Ascending aorta (tissue), 2 donors: ENCODE measurements around the gene GDAP1L1. TPM values are rescaled to one million over a fixed set of nuclear protein-coding genes. Genes with fewer than 3 reads are reported as not detected.

Experiments
- DNase-seq, 2 donors: peaks; one replicate each; pipeline ENCODE4 v3.0.0-alpha.2; 2019; ENCODE audit warnings: low spot score in 2 of 2
- H3K27ac ChIP-seq, 2 donors: fragments of 200-600 bp; sonication (generic); one replicate each; pipeline ENCODE4 v1.5.1; 2016 to 2017; ENCODE audit warnings: mild to moderate bottlenecking in 1 of 2
- H3K27me3 ChIP-seq: fragments of 200-600 bp; sonication (generic); one replicate; pipeline ENCODE4 v1.5.1; 2017
- H3K36me3 ChIP-seq, 2 donors: fragments of 200-600 bp; sonication (generic); one replicate each; pipeline ENCODE4 v1.5.1; 2016
- H3K4me1 ChIP-seq, 2 donors: fragments of 200-600 bp; sonication (generic); one replicate each; pipeline ENCODE4 v1.5.1; 2016 to 2017; ENCODE audit warnings: mild to moderate bottlenecking in 1 of 2
- H3K4me3 ChIP-seq, 2 donors: fragments of 200-600 bp; sonication (generic); one replicate each; pipeline ENCODE4 v1.5.1; 2016 to 2017; ENCODE audit warnings: mild to moderate bottlenecking in 1 of 2
- H3K9me3 ChIP-seq, 2 donors: fragments of 200-600 bp; sonication (generic); one replicate each; pipeline ENCODE4 v1.5.1; 2016
- intact Hi-C: fragments of 100-400 bp; cut with DNase I; formaldehyde crosslinking; loops from one replicate; pipeline ENCODE4 v1.15.1; 2023
- total RNA-seq: library from RNA; depleted of rRNA; stranded (reverse); fragments of >200 nt; gene quantifications from one replicate; pipeline ENCODE4 v1.1.0, GENCODE V29; 2016
- TF ChIP-seq, protein P1 (sequence below), 3 experiments: fragments of 200-600 bp in 2 of 3; fragments of 450-650 bp in 1 of 3; sonication (generic) in 2 of 3; IDR thresholded peaks; one replicate each; pipeline ENCODE4 v1.5.1; 2016 to 2019; ENCODE audit warnings: antibody characterized with exemption in 3 of 3, mild to moderate bottlenecking in 1 of 3, moderate library complexity in 1 of 3

The GDAP1L1 gene
- total RNA-seq, 1 donor from 2014 or later = not detected

DNA sequence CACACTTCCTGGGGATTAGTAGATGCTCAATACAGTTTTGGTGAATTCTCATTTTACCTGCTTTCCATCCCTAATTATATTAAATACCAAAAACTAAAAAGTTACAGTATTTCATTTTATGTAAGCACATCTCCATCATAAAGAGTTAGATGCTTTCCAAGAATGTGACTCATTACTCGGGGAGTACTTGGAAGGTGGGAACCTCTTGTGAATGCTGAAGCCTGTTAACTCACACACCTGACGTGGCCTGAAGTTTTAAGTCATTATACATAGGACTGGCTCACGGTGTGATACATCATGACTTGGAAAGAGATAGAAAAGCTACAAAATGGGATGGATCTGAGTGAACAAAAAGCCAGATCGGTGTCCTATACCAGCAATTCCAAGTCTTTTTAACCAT, 34.3 kb upstream of the GDAP1L1 start:
- TF ChIP-seq, protein P1, sequence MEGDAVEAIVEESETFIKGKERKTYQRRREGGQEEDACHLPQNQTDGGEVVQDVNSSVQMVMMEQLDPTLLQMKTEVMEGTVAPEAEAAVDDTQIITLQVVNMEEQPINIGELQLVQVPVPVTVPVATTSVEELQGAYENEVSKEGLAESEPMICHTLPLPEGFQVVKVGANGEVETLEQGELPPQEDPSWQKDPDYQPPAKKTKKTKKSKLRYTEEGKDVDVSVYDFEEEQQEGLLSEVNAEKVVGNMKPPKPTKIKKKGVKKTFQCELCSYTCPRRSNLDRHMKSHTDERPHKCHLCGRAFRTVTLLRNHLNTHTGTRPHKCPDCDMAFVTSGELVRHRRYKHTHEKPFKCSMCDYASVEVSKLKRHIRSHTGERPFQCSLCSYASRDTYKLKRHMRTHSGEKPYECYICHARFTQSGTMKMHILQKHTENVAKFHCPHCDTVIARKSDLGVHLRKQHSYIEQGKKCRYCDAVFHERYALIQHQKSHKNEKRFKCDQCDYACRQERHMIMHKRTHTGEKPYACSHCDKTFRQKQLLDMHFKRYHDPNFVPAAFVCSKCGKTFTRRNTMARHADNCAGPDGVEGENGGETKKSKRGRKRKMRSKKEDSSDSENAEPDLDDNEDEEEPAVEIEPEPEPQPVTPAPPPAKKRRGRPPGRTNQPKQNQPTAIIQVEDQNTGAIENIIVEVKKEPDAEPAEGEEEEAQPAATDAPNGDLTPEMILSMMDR (IDR thresholded peaks at IDR 0.05) = no peak
- no peak for DNase-seq
- Histone ChIP-seq H3K27me3 (no peaks in the 10 kb centered on the region), H3K36me3 (peaks cover 0 to 4% of the 10 kb centered on the region in 2 donors), H3K27ac (no peak overlapping the region), H3K4me1 (peaks cover 0 to 31% of the 10 kb centered on the region in 2 donors), H3K4me3 (no peak overlapping the region), H3K9me3 (no peaks in the 10 kb centered on the region)
- intact Hi-C loops = loop anchor here (5.0 to 10.0 kb wide), 7 partner anchors 265 to 755 kb away; partner anchors contain the start of genes SRSF6, STK4, TOMM34 and TTPAL

DNA sequence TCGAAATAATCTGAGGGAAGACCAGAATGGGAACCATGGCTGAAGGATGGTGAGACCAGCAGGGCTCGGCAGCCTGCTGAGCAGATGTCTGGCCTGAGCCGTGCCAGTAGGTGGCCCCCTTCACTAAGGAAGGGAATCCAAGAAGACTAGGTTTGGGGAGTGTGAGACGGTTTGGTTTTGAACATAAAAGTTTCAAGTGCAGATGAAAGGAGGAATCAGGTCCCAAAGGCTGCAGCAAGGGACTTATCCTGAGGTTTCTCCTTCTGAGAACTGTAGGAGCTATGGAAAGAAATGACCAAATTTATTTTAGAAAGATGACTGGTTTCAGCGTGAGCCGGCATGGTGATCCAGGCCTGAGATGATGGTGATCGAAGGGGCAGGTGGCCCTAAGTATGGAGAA, 32.0 kb upstream of the GDAP1L1 start:
- no peaks in the 10 kb centered on the region for H3K9me3 ChIP-seq
- H3K27me3 ChIP-seq = no peaks in the 10 kb centered on the region
- H3K4me3 ChIP-seq = no peak overlapping the region
- H3K36me3 ChIP-seq = peaks cover 0 to 4% of the 10 kb centered on the region in 2 donors
- peak in 1 of 2 donors; percentile 75 for DNase-seq
- TF ChIP-seq, protein P1 (IDR thresholded peaks at IDR 0.05) = peak; percentile 67 to 75 (median 67)
- intact Hi-C loops = loop anchor here (1.0 to 10.0 kb wide), 3 partner anchors 96 to 750 kb away; partner anchors contain the start of genes FITM2, STK4 and TOMM34
- peaks cover 0 to 14% of the 10 kb centered on the region in 2 donors for H3K4me1 ChIP-seq
- no peak overlapping the region for H3K27ac ChIP-seq

DNA sequence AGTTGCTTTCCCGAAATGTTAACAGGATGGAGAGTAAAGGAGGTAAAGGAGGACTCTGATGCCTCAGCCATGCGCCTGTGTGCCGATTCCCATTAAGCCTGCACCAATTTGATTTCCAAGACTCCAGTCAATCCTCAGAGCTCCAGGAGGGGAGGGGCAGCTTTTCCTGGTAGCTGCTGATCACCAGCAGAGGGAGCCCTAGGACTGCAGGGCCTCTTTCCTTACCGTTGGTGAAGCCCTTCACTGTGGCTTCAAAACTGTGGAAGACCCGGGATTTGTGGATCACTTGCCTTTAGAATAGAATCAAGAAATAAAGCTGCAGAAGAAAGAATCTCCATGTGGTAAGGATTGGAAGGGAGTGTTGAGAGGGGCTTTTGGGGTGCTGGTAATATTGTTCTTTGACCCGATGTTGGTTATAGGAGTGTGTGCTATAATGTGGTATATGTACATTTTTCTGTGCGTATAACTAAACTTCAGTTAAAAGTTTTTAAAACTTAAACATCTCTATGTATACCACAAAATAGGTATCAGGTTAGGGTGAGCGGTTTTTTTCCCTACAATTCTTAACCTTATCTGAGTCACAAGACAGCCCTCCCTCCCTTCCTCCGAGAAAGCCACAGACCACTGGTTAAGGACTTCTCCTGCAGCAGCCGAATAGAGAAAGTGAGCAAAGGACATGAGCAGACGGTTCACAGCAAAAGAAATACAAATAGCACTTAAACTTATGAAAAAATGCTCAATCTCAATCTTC, 29.6 kb upstream of the GDAP1L1 start:
- TF ChIP-seq, protein P1 (IDR thresholded peaks at IDR 0.05) = peak; percentile 62 to 67 (median 65)
- DNase-seq = peak in 1 of 2 donors; percentile 71
- Histone ChIP-seq H3K27ac (no peak overlapping the region), H3K36me3 (peaks cover 0 to 4% of the 10 kb centered on the region in 2 donors), H3K4me1 (peaks cover 0 to 7% of the 10 kb centered on the region in 2 donors), H3K9me3 (no peaks in the 10 kb centered on the region), H3K27me3 (no peaks in the 10 kb centered on the region), H3K4me3 (no peak overlapping the region)
- intact Hi-C loops = loop anchor here (10.0 kb wide), 2 partner anchors 647 to 747 kb away; partner anchors contain the start of genes STK4 and TOMM34

DNA sequence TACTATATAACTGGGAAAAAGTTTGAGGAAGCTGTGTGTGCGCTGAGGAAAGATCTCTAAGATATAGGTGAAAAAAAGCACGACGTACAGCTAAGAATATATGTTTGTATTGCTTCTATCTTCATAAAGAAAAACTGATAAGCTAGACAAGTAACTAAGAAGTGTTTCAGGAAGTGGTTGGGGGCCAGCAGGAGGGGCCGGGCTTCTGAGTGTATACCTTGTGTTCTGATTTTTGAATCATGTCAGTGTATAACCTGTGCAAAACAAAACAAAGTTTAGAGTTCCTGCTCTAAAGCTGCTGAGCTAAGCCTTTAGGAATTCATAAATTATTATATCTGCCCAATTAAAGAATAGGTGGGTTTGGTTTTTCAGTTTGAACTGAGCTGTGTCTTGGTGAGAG, 28.7 kb upstream of the GDAP1L1 start:
- DNase-seq = no peak
- intact Hi-C loops = loop anchor here (10.0 kb wide), 2 partner anchors 646 to 746 kb away; partner anchors contain the start of genes STK4 and TOMM34
- no peaks in the 10 kb centered on the region for H3K4me1 ChIP-seq
- H3K9me3 ChIP-seq = no peaks in the 10 kb centered on the region
- no peaks in the 10 kb centered on the region for H3K27me3 ChIP-seq
- TF ChIP-seq, protein P1 (IDR thresholded peaks at IDR 0.05) = no peak
- H3K36me3 ChIP-seq = peaks cover 0 to 4% of the 10 kb centered on the region in 2 donors
- no peak overlapping the region for H3K27ac ChIP-seq
- H3K4me3 ChIP-seq = no peak overlapping the region

DNA sequence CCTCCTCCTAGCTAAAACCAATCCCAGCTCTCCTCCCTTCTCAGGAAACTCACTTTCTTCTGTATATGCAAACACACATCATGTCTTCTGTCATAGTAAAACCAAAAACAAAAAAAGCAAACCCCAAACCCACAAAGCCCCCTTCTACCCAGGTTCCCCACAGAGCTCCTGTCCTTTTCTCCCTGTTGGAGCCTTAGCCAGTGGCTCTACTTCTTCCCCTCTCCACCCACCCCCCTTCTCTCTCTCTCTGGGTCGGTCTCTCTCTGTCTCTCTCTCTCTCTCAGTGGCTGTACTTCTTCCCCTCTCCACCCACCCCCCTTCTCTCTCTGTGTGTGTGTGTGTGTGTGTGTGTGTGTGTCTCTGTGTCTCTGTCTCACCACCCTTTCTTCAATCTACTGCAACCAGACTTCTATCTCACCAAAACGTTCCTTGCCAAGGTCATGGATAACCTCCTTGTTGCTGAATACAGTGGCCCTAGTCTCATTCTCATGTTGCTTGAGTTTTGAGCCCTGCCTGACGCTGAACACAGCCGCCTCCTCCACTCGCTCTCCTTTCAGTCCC, 27.9 kb upstream of the GDAP1L1 start:
- Histone ChIP-seq H3K9me3 (no peaks in the 10 kb centered on the region), H3K27me3 (no peaks in the 10 kb centered on the region), H3K4me1 (no peaks in the 10 kb centered on the region), H3K36me3 (peaks cover 0 to 4% of the 10 kb centered on the region in 2 donors), H3K27ac (no peak overlapping the region), H3K4me3 (no peak overlapping the region)
- DNase-seq = no peak
- TF ChIP-seq, protein P1 (IDR thresholded peaks at IDR 0.05) = no peak
- intact Hi-C loops = loop anchor here (10.0 kb wide), 2 partner anchors 646 to 746 kb away; partner anchors contain the start of genes STK4 and TOMM34
